ENCODE measurements around the gene CCDC27.

GRCh38 chr1:3713840-3714239 lies 38.4 kb upstream of the CCDC27 start:
- TF ChIP-seq CTCF (IDR thresholded peaks at IDR 0.05) (no peak), POLR2A (IDR thresholded peaks at IDR 0.05; ENCODE audit: low read depth) (no peak), POLR2AphosphoS5 (IDR thresholded peaks at IDR 0.05) (no peak)

Data from esophagus muscularis mucosa (tissue), 3 donors.